ENCODE results near the gene PRR5.
A peak's percentile ranks its signal among the peaks of the same experiment; 100 is the strongest.

PRR5 gene

DNA sequence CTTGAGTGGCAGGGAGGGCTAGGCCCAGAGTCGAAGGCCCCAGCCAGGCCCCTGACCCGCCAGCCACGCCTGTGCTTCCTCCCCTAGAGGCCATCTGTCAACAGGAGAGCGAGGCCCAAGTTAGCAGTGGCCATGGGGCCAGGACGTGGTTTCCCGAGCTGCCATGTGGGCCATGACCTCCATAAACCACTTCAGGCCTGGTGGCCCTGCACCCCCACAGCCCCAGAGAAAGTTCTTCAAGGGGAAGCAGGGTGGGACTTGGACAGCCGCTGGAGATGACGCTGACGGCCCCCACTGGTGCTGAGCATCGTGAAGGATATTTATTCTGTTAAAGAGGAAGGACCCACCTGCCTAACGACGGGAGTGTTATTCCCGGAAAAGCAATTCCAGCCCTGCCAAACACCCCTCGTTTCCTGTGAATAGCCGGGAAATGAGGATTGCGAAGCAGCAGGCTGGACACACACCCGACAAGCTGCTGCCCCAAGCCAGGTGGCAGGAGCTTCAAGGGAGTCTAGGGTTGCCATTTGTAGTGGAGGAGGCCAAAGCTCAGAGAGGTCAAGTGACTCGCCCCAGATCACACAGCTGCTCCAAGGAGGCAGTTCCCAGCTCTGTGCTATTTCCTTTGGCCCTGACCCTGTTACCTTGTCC is 12.8 kb downstream of the PRR5 start:
- no peak for DNase-seq (ENCODE audit: low read depth)

DNA sequence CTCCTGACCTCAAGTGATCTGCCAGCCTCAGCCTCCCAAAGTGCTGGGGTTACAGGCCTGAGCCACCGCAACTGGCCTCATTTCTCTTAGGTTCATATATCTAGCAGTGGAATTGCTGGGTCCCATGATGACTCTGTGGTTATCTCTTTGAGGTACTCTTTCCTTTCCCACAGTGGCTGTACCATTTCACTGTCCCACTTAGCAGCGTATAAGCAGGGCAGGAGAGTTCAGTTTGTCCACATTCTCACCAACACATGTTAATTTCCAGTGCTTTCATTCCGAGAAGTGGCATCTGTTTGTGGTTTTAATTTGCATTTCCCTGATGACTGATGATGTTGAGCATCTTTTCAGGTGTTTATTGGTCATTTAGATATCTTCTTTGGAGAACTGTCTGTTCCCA is 16.4 kb downstream of the PRR5 start:
- no peak for DNase-seq (ENCODE audit: low read depth)

DNA sequence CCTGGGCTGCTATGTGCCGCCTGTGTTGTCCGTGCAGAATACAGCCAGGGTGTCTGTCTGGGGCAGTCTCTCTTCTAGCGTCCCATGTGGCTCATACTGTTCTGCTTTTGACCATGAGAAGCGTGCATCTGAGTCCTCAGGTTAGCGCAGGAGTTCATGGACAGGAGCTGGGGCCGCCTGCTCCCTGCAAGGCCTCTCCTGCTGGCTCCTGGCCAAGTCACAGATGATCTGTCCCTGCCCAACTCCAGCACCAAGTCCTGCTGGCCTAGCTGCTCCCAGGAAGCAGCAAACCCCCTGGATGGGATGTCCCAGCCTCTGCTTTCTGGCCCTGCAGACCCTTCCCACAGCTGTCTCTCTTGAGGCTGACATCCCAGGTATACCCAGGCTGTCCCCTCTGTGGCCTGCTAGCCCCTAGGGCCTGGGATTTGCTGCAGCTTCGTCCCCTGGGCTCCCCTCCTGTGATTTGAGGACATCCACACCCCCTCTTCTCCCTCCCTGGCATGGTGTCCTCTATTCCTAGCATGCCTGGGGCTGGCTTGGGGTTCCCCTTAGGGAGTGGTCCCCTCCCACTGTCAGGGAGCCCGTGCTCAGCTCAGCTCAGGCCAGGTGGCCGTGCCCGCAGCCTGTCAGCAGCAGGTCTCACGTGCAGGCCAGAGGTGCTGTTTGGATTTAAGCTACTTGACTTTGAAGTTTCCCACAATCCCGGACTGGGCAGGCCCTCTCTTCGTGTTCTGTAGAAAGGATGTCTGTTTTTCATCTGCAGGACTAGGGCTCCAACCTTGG is 17.8 kb downstream of the PRR5 start:
- no peak for DNase-seq (ENCODE audit: low read depth)

DNA sequence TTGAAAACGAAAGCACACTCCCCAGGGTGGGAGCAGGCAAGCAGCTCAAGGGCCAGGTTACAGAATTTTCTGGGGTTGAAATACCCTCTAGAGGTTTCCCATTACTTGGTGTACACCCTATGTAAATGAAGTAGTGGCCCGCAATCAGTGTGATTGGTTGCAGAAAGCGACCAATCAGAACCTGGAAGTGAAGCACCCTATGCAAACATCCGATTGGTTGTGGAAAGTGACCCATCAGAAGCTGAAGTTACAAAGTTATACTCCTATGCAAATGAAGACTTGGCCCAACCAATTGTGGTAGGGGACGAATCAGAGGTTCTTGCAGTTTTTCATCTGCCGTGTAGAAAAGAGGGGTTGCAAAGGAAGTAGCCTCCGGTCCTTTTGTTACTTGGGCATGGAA is 19.2 kb downstream of the PRR5 start:
- DNase-seq (ENCODE audit: low read depth), result no peak

DNA sequence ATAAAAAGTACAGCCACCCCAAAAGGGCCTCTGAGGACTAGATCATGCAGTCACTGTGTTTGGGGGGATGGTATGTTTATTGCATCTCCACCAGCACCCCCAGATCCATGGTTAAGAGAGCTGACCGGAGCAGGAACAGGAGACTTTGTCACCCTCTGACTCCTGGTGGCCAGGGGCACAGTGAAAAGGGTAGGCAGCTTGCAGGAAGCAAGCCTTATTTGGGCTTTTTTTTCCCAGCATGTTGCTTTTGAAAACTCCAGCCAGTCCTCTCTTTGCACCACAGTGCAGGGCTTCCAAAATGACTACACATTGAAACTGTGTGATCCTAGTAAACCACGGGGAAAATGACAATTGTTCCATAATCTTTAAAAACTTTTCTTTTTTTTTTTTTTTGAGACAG is 20.6 kb downstream of the PRR5 start:
- DNase-seq (ENCODE audit: low read depth), result no peak

DNA sequence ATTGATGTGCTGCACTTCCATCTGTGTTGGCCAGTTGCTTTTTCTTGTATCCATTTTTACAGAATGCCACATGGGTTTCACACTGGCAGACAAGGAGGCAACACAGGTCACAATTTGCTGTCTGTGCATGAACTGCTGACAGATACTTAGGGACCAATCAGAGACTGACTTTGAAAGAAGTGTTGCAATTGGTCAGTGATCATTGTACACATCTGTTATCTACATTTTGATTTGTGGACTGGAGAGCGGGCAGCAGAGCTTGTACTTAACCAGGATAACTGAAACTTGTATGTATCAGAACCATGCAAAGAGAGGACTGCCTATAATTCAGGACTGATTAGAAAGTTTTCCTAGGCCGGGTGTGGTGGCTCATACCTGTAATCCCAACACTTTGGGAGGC is 21.8 kb downstream of the PRR5 start:
- DNase-seq (ENCODE audit: low read depth), result peak; percentile 57

DNA sequence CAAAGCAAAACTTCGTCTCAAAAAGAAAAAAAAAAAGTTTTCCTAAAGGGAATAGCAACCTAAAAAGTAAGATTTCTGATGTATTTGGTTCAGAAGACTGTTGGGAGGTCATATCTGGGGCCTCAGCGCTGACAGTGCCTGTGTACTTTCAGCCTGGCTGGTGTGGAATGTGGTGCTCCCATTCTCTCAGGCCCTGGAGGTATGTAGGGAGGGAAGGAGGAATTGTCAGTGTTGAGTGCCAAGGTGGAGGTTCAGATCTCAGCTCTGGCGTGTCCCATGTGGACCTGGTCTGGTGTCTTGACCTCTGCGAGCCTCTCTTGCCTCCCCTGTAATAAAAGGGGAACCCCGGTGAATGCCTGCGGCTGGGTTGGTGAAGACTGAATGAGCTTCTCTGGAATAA is 22.4 kb downstream of the PRR5 start:
- no peak for DNase-seq (ENCODE audit: low read depth)

DNA sequence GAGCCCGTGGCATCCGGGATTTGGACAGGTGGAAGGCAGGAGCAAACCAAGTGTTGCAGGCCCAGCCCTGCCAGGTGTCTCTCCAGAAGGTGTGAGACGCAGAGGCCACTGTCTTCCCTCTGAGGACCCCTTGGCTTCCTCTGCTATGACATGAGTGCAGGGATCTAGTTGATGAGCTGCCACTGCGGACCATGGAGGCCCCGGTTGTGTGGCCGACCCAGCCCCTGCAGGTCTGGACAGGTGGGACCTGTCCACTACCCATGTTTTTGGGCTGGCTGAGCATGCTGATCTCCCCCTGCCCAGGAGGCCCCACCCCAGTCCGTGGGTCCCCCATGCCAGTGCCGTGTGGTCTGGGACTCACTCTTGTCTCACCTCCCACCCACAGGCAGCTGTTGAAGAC is 22.9 kb downstream of the PRR5 start:
- no peak for DNase-seq (ENCODE audit: low read depth)

DNA sequence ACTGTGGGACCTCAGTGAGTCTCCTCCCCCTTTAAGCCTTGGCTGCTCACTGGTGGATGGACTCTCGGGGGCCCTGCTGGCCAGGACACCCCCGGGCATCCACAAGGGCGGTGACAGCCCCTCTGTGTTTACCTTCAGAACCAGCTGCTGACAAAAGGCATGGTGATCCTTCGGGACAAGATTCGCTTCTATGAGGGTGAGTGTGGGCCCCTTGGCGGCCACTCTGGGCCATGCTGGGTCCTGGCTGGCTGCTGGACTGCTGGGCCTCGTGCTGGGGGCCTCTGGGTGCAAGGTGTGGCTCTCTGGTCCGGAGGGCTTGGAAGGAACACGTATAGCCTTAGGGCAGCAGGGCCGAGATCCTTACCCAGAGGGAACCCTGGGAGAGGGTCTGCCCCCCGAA is 24.4 kb downstream of the PRR5 start:
- no peak for DNase-seq (ENCODE audit: low read depth)

DNA sequence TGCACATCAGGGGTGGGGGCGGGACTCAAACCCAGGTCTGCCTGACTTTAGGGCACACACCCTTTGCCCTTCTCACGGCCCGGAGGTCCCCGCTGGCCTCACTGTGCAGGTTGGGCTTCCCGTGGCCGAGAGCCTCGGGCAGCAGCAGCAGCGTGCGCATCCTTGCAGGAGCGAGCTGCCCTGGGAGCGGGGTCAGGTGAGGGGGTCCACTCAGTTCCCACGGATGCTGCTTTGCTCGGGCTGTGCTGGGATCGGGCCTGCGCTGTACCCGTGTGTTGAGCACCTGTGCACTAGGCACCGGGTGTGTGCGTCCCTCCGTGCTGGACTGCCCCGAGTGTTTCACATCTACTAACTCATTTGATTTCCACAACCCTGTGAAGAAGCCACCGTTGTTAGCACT is 25.1 kb downstream of the PRR5 start:
- DNase-seq (ENCODE audit: low read depth), result no peak

DNA sequence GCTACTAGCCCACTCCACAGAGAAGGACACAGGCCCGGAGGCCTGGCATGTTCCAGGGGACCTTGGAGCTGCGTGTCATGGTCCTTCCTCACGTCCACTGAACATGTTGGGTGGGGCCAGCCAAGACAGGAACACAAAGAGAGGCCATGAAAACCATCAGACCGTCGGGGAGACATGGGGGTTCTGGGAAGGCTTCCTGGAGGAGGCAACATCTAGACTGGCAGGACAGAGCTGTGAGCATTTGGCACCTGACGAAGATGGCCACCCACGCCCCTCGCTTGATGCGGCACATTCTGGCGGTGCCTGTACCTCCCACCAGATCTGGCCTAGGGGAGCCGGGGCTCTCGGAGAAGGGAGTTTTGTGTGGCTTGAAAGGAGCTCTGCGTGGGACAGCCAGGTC is 25.7 kb downstream of the PRR5 start:
- DNase-seq (ENCODE audit: low read depth), result no peak

DNA sequence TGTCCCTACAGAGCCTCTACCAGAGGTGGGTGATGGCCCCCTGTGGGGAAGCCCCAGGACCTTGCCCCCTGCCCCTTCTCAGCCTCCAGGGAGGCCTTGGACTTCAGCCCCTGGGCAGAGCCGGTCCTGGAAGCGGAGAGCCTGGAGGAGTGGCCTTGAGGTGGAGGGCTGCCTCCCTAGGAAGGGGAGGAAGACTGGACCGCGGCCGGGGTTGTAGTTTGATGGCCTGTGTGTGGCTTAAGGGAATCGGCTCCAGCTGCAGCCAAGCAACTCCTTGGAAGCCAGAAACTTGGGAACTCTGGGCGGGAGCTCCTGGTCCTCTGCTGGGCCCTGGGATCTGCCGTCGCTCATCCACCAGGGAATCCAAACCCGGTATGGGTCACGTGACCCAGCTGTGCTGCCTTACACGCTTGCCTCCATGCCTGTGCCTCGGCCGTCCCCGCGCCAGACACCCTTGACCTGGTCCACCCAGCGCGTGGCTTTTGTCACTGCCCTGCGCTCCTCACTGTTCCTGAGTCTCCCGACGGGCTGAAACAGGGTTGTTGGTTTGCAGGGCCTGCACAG is 26.8 kb downstream of the PRR5 start:
- no peak for DNase-seq (ENCODE audit: low read depth)

DNA sequence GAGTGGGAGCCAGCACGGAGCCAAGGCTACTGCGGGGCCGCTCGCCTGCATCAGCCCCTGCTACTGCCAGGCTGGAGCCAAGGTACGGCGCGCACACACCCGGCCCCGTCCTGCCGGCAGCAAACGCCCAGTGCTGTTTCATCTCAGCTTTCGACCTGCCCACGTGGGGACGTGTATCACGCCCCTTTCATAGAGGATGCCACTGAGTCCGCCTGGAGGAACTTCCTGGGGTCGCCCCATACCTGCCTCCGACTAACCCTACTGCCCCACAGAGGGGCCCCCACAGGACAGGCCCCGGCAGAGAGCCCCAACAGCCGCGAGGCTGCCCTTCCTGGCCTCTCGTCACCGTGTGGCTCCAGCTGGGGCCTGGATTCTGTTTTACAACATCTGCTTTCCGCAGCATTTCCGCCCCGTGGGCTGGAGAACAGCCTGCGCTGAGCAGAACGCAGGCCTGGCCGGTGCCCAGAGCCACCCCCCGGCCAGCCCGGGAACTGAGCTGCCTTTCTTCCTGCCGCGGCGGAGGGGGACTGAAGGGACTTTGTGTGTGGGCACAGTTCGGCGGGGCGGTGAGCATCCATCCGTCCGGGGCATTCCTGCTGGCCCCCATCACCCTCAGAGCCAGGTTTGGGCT is 27.5 kb downstream of the PRR5 start:
- DNase-seq (ENCODE audit: low read depth), result peak; percentile 33

DNA sequence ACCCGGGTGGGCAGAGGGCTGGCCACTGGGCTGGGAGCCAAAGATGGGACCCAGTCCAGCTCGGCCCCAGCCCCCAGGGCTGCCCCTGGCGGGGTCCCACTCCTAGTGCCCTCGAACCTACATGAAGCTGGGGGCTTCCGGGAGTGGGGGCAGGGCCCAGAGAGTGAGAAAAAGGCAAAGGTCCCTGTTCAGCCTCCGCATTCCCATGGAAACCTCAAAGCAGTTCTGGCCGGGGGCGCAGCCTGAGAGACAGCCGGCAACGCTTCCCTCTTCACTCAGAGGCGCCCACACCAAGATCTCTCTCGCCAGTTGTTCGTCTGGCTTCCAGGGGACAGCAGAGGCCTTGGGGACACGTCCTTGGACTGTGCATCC is 28.0 kb downstream of the PRR5 start:
- no peak for DNase-seq (ENCODE audit: low read depth)

DNA sequence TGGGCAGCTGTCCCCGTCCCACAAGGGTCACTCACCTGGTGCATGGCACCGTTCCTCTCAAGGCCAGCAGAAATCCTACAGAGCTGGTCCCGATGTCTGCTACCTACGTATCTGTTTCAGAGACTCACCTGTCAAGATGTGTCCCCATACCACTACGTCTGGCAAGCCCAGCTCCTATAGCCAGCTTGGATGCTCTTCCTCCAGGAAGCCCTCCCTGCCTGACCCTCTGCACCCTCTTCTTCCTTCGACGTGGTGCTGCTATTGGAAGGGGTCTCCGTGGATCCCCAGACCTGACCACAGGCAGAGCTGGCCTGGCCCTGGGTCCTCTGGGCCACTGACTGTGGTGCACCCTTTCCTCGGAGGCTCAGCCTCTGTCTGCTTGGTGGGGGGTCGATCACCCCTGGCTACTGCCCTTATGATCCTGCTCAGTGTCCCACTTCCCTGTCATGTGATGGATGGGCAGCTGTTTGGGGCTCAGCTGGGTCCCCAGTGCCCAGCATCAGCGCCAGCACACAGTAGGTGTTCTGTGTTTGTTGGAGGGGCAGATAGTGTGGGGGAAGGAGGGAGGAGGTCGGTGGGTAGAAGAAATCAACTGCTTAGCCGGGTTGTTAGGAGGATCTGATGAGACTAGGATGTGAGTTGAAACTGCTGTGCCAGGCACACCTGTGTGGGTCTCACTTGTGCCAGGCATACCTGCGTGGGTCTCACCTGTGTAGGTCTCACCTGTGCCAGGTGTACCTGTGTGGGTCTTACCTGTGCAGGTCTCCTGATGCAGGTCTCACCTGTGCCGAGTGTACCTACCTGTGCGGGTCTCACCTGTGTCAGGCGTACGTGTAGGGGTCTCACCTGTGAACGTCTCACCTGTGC is 28.7 kb downstream of the PRR5 start:
- DNase-seq (ENCODE audit: low read depth), result no peak

DNA sequence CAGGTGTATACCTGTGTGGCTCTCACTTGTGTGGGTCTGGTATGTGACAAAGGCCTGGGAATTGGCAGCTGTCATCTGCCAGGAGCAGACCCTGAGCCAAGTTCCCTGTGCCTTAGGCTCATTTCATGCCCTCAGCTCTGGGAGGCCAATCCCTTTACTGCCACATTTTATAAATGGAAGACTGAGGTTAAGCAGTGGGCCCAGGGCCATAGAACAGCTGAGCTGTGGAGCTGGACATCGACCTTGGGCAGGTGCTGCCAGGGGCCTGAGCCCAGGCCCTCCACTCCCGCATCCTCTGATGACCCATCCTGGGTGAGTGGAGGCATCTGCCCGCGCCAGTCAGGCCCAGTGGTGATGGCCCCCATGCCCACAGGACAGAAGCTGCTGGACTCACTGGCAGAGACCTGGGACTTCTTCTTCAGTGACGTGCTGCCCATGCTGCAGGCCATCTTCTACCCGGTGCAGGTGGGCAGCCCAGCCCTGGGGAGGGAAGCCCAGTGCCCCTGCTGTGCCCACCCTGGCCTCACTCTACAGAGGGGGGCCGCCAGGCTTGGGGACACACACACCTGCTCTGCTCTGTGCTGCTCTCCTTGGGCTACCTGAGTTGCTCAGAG is 29.5 kb downstream of the PRR5 start:
- DNase-seq (ENCODE audit: low read depth), result no peak

DNA sequence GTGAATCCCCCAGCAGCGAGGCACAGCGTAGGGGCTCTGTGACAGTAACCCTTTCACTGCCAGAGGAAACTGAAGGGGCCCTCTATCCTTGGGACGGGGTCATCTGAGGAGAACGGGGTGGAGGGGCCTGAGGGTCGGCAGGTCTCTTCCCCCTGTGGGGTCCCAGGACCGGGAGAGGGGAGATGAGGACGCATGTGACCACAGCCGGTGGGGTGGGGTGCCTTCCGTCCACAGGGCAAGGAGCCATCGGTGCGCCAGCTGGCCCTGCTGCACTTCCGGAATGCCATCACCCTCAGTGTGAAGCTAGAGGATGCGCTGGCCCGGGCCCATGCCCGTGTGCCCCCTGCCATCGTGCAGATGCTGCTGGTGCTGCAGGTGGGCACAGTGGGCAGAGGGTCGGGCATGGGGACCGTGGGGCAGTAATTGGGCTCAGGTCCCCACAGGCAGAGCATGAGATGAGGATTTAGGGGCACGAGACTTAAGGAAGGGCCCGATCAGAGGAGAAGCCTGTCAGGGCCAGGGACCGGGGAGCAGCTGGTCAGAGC is 30.1 kb downstream of the PRR5 start:
- no peak for DNase-seq (ENCODE audit: low read depth)

DNA sequence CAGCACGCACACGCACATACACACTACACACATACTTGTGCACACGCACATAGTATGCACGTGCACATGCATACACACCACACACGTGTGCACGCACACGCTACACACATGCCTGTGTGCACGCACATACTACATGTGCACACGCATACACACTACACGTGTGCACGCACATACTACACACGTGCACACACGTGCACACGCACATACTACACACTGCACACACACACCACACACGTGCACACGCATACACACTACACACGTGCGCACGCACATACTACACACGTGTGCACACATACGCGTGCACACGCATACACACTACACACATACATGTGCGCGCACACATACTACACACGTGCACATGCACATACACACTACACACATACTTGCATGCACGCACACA is 30.7 kb downstream of the PRR5 start:
- DNase-seq (ENCODE audit: low read depth), result no peak

DNA sequence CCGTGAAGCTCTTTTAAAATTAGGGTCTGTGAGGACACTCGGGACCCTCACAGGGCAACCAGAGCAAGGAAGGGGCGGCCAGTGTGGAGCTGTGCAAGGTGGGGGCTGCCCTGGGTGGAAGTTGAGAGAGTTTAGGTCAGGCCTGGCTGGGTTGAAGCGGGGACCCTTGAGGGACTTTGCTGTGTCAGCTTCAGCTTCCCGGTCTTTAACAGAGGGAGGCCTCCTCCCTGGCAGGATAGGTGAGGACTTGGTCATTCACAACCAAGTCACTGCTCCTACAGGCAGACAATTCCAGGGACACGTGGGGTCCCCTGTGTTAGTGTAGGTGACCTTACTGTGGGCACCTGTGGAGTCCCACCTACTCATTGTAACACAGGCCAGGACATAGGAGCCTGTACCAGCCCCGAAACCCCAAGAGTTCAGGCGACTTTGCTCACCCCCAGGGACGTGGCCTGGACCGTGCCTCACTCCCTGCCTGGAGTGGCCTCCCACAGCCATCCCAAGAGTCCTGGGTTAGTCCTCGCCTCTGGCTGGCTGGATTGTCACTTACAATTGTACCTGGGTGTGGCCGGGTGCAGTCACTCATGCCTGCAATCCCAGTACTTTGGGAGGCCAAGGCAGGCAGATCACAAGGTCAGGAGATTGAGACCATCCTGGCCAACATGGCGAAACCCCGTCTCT is 31.6 kb downstream of the PRR5 start:
- DNase-seq (ENCODE audit: low read depth), result no peak

DNA sequence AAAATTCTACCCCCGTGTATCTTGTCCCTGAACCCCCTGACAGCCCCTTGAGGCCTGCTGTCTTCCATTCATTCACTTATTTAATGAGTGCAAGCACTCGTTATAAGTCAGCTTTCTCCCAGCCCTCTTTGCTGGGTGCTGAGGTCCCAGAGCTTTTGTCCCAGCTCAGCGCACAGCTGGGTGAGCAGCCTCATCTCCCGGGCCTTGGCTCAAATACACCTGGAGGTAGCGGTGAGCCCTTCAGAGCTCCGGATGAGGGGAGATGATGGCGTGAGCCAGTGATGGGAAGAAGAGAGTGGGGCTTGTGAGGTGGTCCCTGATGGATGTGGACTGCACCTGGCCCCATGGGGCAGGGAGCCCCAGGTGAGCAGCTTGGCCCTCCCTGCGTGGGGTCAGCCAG is 32.3 kb downstream of the PRR5 start:
- DNase-seq (ENCODE audit: low read depth), result no peak

Measured in amniotic epithelial cell (primary cell).